HG03095 (cell line): Measurements from ENCODE around the gene CBLC.
A peak's percentile ranks its signal among the peaks of the same experiment; 100 is the strongest.
"Not testable (repeated sequence)": the region's sequence is repeated elsewhere in the genome, so short reads cannot be mapped to it uniquely, and the experiment has no call there.

Experiments used
- ATAC-seq: cut with Tn5 transposase; IDR thresholded peaks from one replicate; pipeline ENCODE4 v1.9.1; 2021; ENCODE audit warnings: moderate library complexity; ENCODE audit not compliant: unreplicated experiment

Gene CBLC

GRCh38 chr19:44765033-44765948 lies 12.4 kb upstream of the CBLC start:
- no peak for ATAC-seq

DNA sequence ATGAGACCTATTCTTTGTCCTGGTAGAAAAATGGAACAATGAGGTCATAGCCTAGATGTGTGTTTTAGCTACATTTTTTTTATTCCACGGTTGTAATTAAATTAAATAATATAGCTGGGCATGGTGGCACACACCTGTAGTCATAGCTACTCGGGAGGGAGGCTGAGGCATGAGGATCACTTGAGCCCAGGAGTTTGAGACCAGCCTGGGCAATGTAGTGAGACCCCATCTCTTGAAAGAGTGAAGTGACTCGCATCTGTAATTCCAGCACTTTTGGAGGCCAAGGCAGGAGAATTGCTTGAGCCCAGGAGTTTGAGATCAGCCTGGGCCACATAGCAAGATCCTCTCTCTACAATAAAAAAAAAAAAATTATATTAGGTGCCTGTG lies 11.7 kb upstream of the CBLC start:
- no peak for ATAC-seq

GRCh38 chr19:44767295-44768180 lies 10.2 kb upstream of the CBLC start:
- no peak for ATAC-seq

GRCh38 chr19:44770550-44771257 lies 7.0 kb upstream of the CBLC start:
- peak; percentile 93 for ATAC-seq

GRCh38 chr19:44772144-44772543 lies 5.5 kb upstream of the CBLC start:
- not testable (repeated sequence) for ATAC-seq

GRCh38 chr19:44772959-44773358 lies 4.7 kb upstream of the CBLC start:
- ATAC-seq = no peak

DNA sequence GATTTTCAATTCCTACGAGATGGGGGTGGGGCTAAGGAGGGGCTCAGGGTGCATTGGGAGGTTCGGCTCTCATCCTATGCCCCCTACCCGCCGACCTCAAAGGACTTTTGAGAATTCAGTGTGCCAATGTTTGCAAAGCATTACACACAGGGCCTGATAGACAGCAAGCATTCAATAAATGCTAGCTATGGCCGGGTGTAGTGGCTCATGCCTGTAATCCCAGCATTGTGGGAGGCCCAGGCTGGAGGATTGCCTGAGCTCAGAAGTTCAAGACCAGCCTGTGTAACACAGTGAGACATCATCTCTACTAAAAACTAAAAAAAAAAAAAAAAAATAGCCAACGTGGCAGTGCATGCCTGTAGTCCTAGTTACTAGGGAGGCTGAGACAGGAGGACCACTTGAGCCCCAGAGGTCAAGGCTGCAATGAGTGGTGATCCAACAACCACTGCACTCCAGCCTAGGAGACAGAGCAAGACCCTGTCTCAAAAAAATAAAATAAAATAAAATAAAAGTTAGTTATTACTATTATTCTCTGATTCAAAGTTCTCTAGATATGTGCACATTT lies 1.9 kb upstream of the CBLC start:
- no peak for ATAC-seq

DNA sequence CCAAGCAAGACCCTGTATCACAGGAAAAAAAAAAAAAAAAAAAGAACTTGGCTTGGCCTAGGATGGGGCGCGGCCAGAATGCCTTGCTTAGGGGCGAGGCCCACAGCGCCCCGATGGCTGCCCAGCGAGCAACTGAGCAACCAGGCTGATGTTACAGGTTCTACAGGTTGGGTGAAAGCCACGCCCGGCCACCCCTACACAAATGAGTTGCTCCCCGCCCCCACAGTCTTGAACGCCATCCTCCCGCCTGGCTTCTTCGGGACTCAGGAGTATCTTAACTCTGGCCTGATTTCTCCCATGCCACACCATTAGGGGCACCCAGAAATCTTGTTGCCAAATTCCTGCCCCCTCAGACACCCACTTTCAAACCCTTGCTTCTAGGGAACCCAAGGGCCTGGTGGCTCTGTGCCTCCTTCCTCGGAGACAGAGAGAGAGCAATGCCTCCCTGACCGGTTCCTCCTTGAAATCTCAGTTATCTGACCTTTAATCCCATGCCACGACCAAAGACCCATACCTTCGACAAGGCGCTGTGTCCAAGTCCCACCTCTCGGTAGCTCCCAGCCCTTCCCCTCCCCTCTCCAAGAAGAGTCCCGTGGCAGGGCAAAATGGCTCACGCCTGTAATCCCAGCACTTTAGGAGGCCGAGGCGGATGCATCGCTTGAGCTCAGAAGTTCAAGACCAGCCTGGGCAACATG lies 1.1 kb upstream of the CBLC start:
- no peak for ATAC-seq

DNA sequence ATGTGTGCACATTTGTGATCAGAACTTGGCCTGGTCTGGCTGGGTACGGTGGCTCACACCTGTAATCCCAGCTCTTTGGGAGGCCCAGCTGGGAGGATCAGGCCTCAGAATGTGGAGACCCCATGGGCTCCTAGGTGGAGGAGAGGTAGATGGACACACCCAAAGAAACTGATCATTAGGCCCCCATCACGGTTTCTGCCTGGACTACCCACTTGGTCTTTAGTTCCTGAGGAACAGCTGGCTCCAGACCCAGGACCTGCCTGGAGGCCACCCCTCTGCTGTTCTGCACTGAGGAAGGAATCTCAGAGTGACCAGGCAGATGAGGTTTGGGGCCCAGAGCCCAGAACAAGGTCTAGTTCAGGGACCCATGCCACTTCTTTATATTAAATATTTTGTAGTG lies 1.5 kb downstream of the CBLC start:
- no peak for ATAC-seq

GRCh38 chr19:44781694-44782093 lies 4.0 kb downstream of the CBLC start:
- ATAC-seq = not testable (repeated sequence)

DNA sequence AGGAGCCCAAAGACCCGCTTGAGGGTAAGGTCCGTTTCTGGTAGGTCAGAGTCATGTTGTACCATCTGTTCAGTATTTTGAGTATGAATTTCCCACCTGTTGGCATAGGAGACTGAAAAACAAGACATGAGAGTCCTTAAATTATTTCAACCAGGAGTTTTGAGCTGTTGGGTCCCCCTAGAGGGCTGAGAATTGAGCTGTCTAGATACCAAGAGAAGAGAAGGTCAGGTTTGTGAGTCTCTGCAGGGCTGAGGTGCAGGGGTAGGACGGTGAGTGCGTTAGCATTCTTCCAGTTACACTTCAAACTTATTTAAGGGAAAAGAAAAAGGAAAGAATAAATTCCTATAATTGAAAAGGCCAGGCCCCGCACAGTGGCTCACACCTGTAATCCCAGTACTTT lies 5.0 kb downstream of the CBLC start:
- no peak for ATAC-seq

GRCh38 chr19:44783545-44783944 lies 5.9 kb downstream of the CBLC start:
- ATAC-seq = no peak

GRCh38 chr19:44785271-44785670 lies 7.6 kb downstream of the CBLC start:
- no peak for ATAC-seq

DNA sequence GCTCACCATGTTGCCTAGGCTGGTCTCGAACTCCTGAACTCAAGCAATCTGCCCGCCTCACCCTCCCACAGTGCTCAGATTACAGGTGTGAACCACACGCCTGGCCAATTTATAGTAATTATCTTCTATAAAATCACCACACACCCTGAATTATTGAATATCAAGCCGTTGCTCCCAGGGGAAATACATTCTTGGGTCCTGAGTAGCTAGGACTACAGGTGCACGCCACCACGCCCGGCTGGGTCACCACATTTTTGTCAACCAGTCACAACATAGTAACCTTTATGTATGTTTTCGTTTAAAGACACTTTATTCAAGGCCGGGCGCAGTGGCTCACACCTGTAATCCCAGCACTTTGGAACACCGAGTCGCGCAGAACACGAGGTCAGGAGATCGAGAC lies 8.3 kb downstream of the CBLC start:
- ATAC-seq = no peak

DNA sequence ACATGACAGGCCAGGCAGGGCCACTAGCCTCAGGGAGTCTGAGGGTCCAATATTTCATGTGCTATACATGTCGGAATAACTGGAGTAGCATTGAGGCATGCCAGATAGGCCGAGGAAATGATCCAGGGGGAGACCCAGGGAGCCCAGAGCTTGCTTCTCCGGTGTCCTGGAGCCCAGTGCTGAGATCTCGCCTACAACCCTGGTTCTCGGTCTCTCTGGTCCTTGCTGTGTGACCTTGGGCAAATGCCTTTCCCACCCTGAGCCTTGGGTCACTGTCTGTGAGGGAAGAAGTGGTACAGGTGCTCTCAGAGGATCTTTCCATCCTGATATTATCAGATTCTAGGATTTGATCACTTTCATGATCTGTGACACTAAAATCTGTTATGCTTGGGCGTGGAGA lies 11.3 kb downstream of the CBLC start:
- no peak for ATAC-seq

GRCh38 chr19:44789943-44790483 lies 12.3 kb downstream of the CBLC start:
- no peak for ATAC-seq

DNA sequence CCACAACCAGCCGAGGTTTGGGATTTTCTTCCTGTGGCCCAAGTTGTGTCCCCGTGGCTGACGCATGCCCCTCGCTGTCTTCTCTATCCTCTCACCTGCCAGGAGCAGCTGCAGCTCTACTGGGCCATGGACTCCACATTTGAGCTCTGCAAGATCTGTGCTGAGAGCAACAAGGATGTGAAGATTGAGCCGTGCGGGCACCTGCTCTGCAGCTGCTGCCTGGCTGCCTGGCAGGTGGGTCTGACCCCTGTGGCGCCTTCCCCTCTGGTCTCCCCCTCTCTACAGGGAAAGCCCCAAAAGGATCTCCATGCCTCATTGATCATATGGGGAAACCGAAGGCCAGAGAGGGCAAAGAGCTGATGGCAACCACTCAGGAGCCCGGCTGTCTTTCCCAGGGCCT lies 14.6 kb downstream of the CBLC start:
- no peak for ATAC-seq

GRCh38 chr19:44794610-44795009 lies 16.9 kb downstream of the CBLC start:
- no peak for ATAC-seq

GRCh38 chr19:44795398-44795987 lies 17.8 kb downstream of the CBLC start:
- ATAC-seq = no peak

DNA sequence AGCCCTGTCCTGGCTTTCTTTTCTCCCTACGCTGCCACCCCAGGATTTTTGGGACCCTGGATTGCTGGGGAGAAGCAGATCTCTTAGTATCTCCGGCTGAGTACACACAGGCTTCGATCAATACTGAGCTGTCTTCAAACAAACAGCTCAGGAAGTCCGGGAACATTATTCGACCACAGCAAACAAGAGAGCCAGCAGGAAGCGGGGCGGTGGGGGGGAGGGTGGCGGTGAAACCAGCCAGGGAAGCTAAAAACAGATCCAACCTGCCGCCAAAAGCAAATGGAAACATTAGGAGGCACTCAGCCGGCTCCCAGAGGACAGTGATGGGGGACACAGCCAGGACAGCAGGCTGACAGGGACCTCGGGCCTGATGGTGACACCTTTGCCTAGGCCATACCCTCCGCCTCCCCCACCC lies 19.0 kb downstream of the CBLC start:
- ATAC-seq = no peak
